Natural killer cell (primary cell): Measurements from ENCODE around the gene ARHGAP24. TPM values are rescaled to one million over a fixed set of nuclear protein-coding genes. Genes with fewer than 3 reads are reported as not detected.

Experiments used
- ATAC-seq, 3 donors: fragments of 150-1000 bp in 2 of 3; fragments of 200-7000 bp in 1 of 3; cut with Tn5 transposase; 1 replicate in 1 of 3; 2 replicates in 2 of 3; pipeline ENCODE4 v1.10.0; 2021; ENCODE audit warnings: mild to moderate bottlenecking in 2 of 3, moderate library complexity in 2 of 3
- DNase-seq, 2 donors: peaks; one replicate each; pipeline versions ENCODE4 v3.0.0 to v3.0.0-alpha.2; 2013 to 2021; ENCODE audit warnings: mixed read lengths in 1 of 2
- H3K27ac ChIP-seq: one replicate; pipeline ENCODE4 v1.5.1; 2013; ENCODE audit warnings: mild to moderate bottlenecking, low read length
- H3K27me3 ChIP-seq: one replicate; pipeline ENCODE4 v1.6.1; 2013; ENCODE audit warnings: low read length; ENCODE audit not compliant: control insufficient read depth, insufficient read depth
- H3K36me3 ChIP-seq: one replicate; pipeline ENCODE4 v1.6.1; 2013; ENCODE audit warnings: low read length; ENCODE audit not compliant: control insufficient read depth, insufficient read depth
- H3K4me1 ChIP-seq: one replicate; pipeline ENCODE4 v1.6.1; 2013; ENCODE audit warnings: low read length; ENCODE audit not compliant: control insufficient read depth, insufficient read depth
- H3K4me3 ChIP-seq: one replicate; pipeline ENCODE4 v1.5.1; 2013; ENCODE audit warnings: low read length
- H3K9me3 ChIP-seq: one replicate; pipeline ENCODE4 v1.6.1; 2013; ENCODE audit warnings: low read length; ENCODE audit not compliant: control insufficient read depth, insufficient read depth
- H3K27ac Mint-ChIP-seq, 2 donors: one replicate each; pipeline ENCODE4 v1.8.0; 2022; ENCODE audit warnings: mild to moderate bottlenecking in 2 of 2, mixed read lengths in 2 of 2, moderate library complexity in 1 of 2
- H3K27me3 Mint-ChIP-seq, 2 donors: one replicate each; pipeline ENCODE4 v1.8.0; 2022; ENCODE audit warnings: low read depth in 2 of 2, mixed read lengths in 2 of 2
- H3K36me3 Mint-ChIP-seq: one replicate; pipeline ENCODE4 v1.8.0; 2022; ENCODE audit warnings: mixed read lengths
- H3K4me1 Mint-ChIP-seq, 2 donors: one replicate each; pipeline ENCODE4 v1.8.0; 2022; ENCODE audit warnings: mixed read lengths in 2 of 2
- H3K4me3 Mint-ChIP-seq: one replicate; pipeline ENCODE4 v1.8.0; 2022; ENCODE audit warnings: mild to moderate bottlenecking, moderate library complexity, mixed read lengths
- H3K9me3 Mint-ChIP-seq, 2 donors: one replicate each; pipeline ENCODE4 v1.8.0; 2022; ENCODE audit warnings: mixed read lengths in 2 of 2
- CTCF ChIP-seq: fragments of 200-600 bp; IDR thresholded peaks from one replicate; pipeline ENCODE4 v1.8.0; 2022; ENCODE audit warnings: antibody characterized with exemption
- WGBS: methylation state at CpG from one replicate; pipeline ENCODE4 v1.1.7; 2013; ENCODE audit warnings: missing lambda C conversion rate; ENCODE audit not compliant: insufficient coverage; 5-methylcytosine and 5-hydroxymethylcytosine counted together
- intact Hi-C: fragments of 100-400 bp; cut with micrococcal nuclease; formaldehyde crosslinking; loops from one replicate; pipeline ENCODE4 v1.14.2; 2022
- total RNA-seq, 4 donors: library from RNA; stranded (reverse); fragments of 120-200 nt in 1 of 4; gene quantifications; one replicate each; pipeline versions ENCODE4 v1.2.3 to v1.2.4, GENCODE V29; 2013 to 2022

ARHGAP24 gene
- total RNA-seq, 3 donors from 2014 or later (not counting 1 experiment from before 2014, with no cell fraction given): 1.7 to 3.6 (median 1.7) TPM

GRCh38 chr4:85452058-85452731 is 22.8 kb upstream of the ARHGAP24 start:
- Mint-ChIP-seq H3K4me1 (no peaks in the 10 kb centered on the region), H3K9me3 (peaks cover 7 to 11% of the 10 kb centered on the region in 2 donors), H3K36me3 (no peaks in the 10 kb centered on the region), H3K27ac (no peak overlapping the region), H3K27me3 (no peaks in the 10 kb centered on the region), H3K4me3 (no peak overlapping the region)
- no peak overlapping the region for H3K27ac ChIP-seq
- H3K4me1 ChIP-seq: no peaks in the 10 kb centered on the region
- H3K4me3 ChIP-seq: no peak overlapping the region
- intact Hi-C loops: no loop called here
- ATAC-seq (no peak), DNase-seq (no peak)
- H3K36me3 ChIP-seq: no peaks in the 10 kb centered on the region
- TF ChIP-seq CTCF: no peak
- H3K9me3 ChIP-seq: no peaks in the 10 kb centered on the region
- 89% methylated on average over 3 of the region's 3 CpGs for WGBS
- no peaks in the 10 kb centered on the region for H3K27me3 ChIP-seq

- intact Hi-C loops: no loop called here
- TF ChIP-seq CTCF: no peak
- no peak overlapping the region for H3K27ac ChIP-seq
Measured at GRCh38 chr4:85455942-85456341, 19.0 kb upstream of the ARHGAP24 start.

DNA sequence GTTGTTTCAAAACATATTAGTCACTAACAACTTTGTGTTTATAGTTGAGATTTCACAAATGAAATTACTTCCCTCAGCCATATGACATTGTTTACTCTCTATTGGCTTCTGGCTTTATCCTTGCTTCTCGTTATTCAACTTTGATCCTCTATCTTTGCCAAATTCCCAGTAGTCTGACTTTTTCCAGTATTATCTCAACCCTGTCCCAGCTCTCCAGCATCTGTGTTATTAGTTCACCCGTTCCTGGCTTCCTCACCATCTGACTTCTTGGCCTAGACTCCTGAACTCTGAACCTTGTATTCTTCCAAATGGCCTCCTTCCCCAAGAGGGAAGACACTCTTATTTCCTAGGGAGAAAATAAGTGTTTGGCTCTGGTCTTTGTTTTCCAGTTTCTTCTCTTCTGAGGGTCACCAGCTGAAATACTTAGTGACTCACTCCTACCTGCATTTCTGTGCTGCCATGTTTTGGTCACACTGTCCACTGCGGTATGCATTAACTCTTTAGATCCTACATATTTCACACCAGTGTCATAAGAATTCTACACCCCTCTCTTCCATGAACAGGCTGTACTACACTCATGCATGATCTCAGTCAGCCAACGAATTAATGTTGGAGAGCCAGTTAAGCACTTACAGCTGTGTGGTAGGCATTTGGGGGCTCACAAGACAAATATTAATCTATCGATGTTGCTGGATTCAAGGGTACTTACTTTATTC is 17.0 kb upstream of the ARHGAP24 start:
- H3K4me1 Mint-ChIP-seq: no peaks in the 10 kb centered on the region

More at GRCh38 chr4:85455942-85456341, 19.0 kb upstream of the ARHGAP24 start:
- DNase-seq (no peak), ATAC-seq (no peak)
- Mint-ChIP-seq H3K27me3 (no peaks in the 10 kb centered on the region), H3K36me3 (no peaks in the 10 kb centered on the region), H3K4me3 (no peak overlapping the region), H3K27ac (no peak overlapping the region), H3K9me3 (peaks cover 10 to 11% of the 10 kb centered on the region in 2 donors), H3K4me1 (no peaks in the 10 kb centered on the region)
- Histone ChIP-seq H3K9me3 (no peaks in the 10 kb centered on the region), H3K4me1 (no peaks in the 10 kb centered on the region), H3K27me3 (no peaks in the 10 kb centered on the region), H3K4me3 (no peak overlapping the region), H3K36me3 (no peaks in the 10 kb centered on the region)

More for the DNA sequence above, 17.0 kb upstream of the ARHGAP24 start:
- Mint-ChIP-seq H3K4me3 (no peak overlapping the region), H3K36me3 (no peaks in the 10 kb centered on the region), H3K9me3 (peaks cover 14% of the 10 kb centered on the region in 2 donors), H3K27ac (no peak overlapping the region), H3K27me3 (no peaks in the 10 kb centered on the region)
- Histone ChIP-seq H3K36me3 (no peaks in the 10 kb centered on the region), H3K27ac (no peak overlapping the region), H3K4me3 (no peak overlapping the region), H3K27me3 (no peaks in the 10 kb centered on the region), H3K4me1 (no peaks in the 10 kb centered on the region), H3K9me3 (no peaks in the 10 kb centered on the region)
- 84% methylated on average over 4 of the region's 5 CpGs for WGBS
- DNase-seq: no peak
- ATAC-seq: no peak
- TF ChIP-seq CTCF: no peak
- intact Hi-C loops: no loop called here
